ENCODE results near the gene C17orf113.

Gene C17orf113

GRCh38 chr17:42039794-42040763 is 10.3 kb downstream of the C17orf113 start:
- Histone ChIP-seq H3K27me3 (ENCODE audit: control insufficient read depth, insufficient read depth, low read length) (no peaks in the 10 kb centered on the region), H3K9ac (ENCODE audit: low read length) (no peak overlapping the region), H3K27ac (ENCODE audit: low read depth, low read length) (no peak overlapping the region), H3K9me3 (ENCODE audit: control insufficient read depth, insufficient read depth, low read depth, low read length) (no peaks in the 10 kb centered on the region), H3K36me3 (ENCODE audit: control insufficient read depth, insufficient read depth, low read length) (no peaks in the 10 kb centered on the region), H3K4me3 (ENCODE audit: low read depth, low read length) (no peak overlapping the region), H3K4me1 (ENCODE audit: control insufficient read depth, insufficient read depth, low read length) (peaks cover 18% of the 10 kb centered on the region)

- Histone ChIP-seq H3K9me3 (ENCODE audit: control insufficient read depth, insufficient read depth, low read depth, low read length) (no peaks in the 10 kb centered on the region), H3K27ac (ENCODE audit: low read depth, low read length) (no peak overlapping the region), H3K4me1 (ENCODE audit: control insufficient read depth, insufficient read depth, low read length) (peaks cover 18% of the 10 kb centered on the region), H3K9ac (ENCODE audit: low read length) (no peak overlapping the region), H3K4me3 (ENCODE audit: low read depth, low read length) (no peak overlapping the region), H3K36me3 (ENCODE audit: control insufficient read depth, insufficient read depth, low read length) (no peaks in the 10 kb centered on the region), H3K27me3 (ENCODE audit: control insufficient read depth, insufficient read depth, low read length) (no peaks in the 10 kb centered on the region)
These were observed 12.0 kb downstream of the C17orf113 start for GRCh38 chr17:42038221-42038973.

- H3K9ac ChIP-seq (ENCODE audit: low read length): no peak overlapping the region
These were observed 16.3 kb downstream of the C17orf113 start for GRCh38 chr17:42034059-42034458.

GRCh38 chr17:42031584-42031983 is 18.8 kb downstream of the C17orf113 start:
- H3K9ac ChIP-seq (ENCODE audit: low read length): no peak overlapping the region
- no peaks in the 10 kb centered on the region for H3K36me3 ChIP-seq (ENCODE audit: control insufficient read depth, insufficient read depth, low read length)
- H3K27ac ChIP-seq (ENCODE audit: low read depth, low read length): no peak overlapping the region
- H3K4me1 ChIP-seq (ENCODE audit: control insufficient read depth, insufficient read depth, low read length): peaks cover 20% of the 10 kb centered on the region
- no peaks in the 10 kb centered on the region for H3K27me3 ChIP-seq (ENCODE audit: control insufficient read depth, insufficient read depth, low read length)
- no peak overlapping the region for H3K4me3 ChIP-seq (ENCODE audit: low read depth, low read length)
- no peaks in the 10 kb centered on the region for H3K9me3 ChIP-seq (ENCODE audit: control insufficient read depth, insufficient read depth, low read depth, low read length)

More at GRCh38 chr17:42034059-42034458, 16.3 kb downstream of the C17orf113 start:
- Histone ChIP-seq H3K4me3 (ENCODE audit: low read depth, low read length) (no peak overlapping the region), H3K27ac (ENCODE audit: low read depth, low read length) (no peak overlapping the region), H3K36me3 (ENCODE audit: control insufficient read depth, insufficient read depth, low read length) (no peaks in the 10 kb centered on the region), H3K4me1 (ENCODE audit: control insufficient read depth, insufficient read depth, low read length) (peaks cover 14% of the 10 kb centered on the region), H3K27me3 (ENCODE audit: control insufficient read depth, insufficient read depth, low read length) (no peaks in the 10 kb centered on the region), H3K9me3 (ENCODE audit: control insufficient read depth, insufficient read depth, low read depth, low read length) (no peaks in the 10 kb centered on the region)

GRCh38 chr17:42028791-42029127 is 21.6 kb downstream of the C17orf113 start:
- H3K9me3 ChIP-seq (ENCODE audit: control insufficient read depth, insufficient read depth, low read depth, low read length): no peaks in the 10 kb centered on the region
- H3K9ac ChIP-seq (ENCODE audit: low read length): no peak overlapping the region
- H3K4me1 ChIP-seq (ENCODE audit: control insufficient read depth, insufficient read depth, low read length): peaks cover 26% of the 10 kb centered on the region
- no peaks in the 10 kb centered on the region for H3K27me3 ChIP-seq (ENCODE audit: control insufficient read depth, insufficient read depth, low read length)
- H3K4me3 ChIP-seq (ENCODE audit: low read depth, low read length): no peak overlapping the region
- peaks cover 10% of the 10 kb centered on the region for H3K36me3 ChIP-seq (ENCODE audit: control insufficient read depth, insufficient read depth, low read length)
- H3K27ac ChIP-seq (ENCODE audit: low read depth, low read length): no peak overlapping the region

GRCh38 chr17:42027961-42028790 is 22.2 kb downstream of the C17orf113 start:
- Histone ChIP-seq H3K27ac (ENCODE audit: low read depth, low read length) (no peak overlapping the region), H3K4me1 (ENCODE audit: control insufficient read depth, insufficient read depth, low read length) (peaks cover 26% of the 10 kb centered on the region), H3K9ac (ENCODE audit: low read length) (peak overlapping the region; percentile 18), H3K4me3 (ENCODE audit: low read depth, low read length) (peak overlapping the region; percentile 17; the same call in 1 of the 2 replicates), H3K36me3 (ENCODE audit: control insufficient read depth, insufficient read depth, low read length) (peaks cover 16% of the 10 kb centered on the region), H3K27me3 (ENCODE audit: control insufficient read depth, insufficient read depth, low read length) (no peaks in the 10 kb centered on the region), H3K9me3 (ENCODE audit: control insufficient read depth, insufficient read depth, low read depth, low read length) (no peaks in the 10 kb centered on the region)

GRCh38 chr17:42027590-42027889 is 22.9 kb downstream of the C17orf113 start:
- Histone ChIP-seq H3K27ac (ENCODE audit: low read depth, low read length) (no peak overlapping the region), H3K9ac (ENCODE audit: low read length) (peak overlapping the region; percentile 18), H3K27me3 (ENCODE audit: control insufficient read depth, insufficient read depth, low read length) (no peaks in the 10 kb centered on the region), H3K9me3 (ENCODE audit: control insufficient read depth, insufficient read depth, low read depth, low read length) (no peaks in the 10 kb centered on the region), H3K36me3 (ENCODE audit: control insufficient read depth, insufficient read depth, low read length) (peaks cover 22% of the 10 kb centered on the region), H3K4me1 (ENCODE audit: control insufficient read depth, insufficient read depth, low read length) (peaks cover 26% of the 10 kb centered on the region), H3K4me3 (ENCODE audit: low read depth, low read length) (no peak overlapping the region)

- Histone ChIP-seq H3K9me3 (ENCODE audit: control insufficient read depth, insufficient read depth, low read depth, low read length) (no peaks in the 10 kb centered on the region), H3K9ac (ENCODE audit: low read length) (no peak overlapping the region), H3K4me3 (ENCODE audit: low read depth, low read length) (no peak overlapping the region), H3K36me3 (ENCODE audit: control insufficient read depth, insufficient read depth, low read length) (peaks cover 27% of the 10 kb centered on the region), H3K27ac (ENCODE audit: low read depth, low read length) (no peak overlapping the region), H3K4me1 (ENCODE audit: control insufficient read depth, insufficient read depth, low read length) (peaks cover 26% of the 10 kb centered on the region), H3K27me3 (ENCODE audit: control insufficient read depth, insufficient read depth, low read length) (no peaks in the 10 kb centered on the region)
These were observed 23.4 kb downstream of the C17orf113 start for GRCh38 chr17:42026857-42027589.

- Histone ChIP-seq H3K9me3 (ENCODE audit: control insufficient read depth, insufficient read depth, low read depth, low read length) (no peaks in the 10 kb centered on the region), H3K4me3 (ENCODE audit: low read depth, low read length) (no peak overlapping the region), H3K27me3 (ENCODE audit: control insufficient read depth, insufficient read depth, low read length) (no peaks in the 10 kb centered on the region), H3K27ac (ENCODE audit: low read depth, low read length) (no peak overlapping the region), H3K4me1 (ENCODE audit: control insufficient read depth, insufficient read depth, low read length) (peaks cover 26% of the 10 kb centered on the region), H3K36me3 (ENCODE audit: control insufficient read depth, insufficient read depth, low read length) (peaks cover 33% of the 10 kb centered on the region), H3K9ac (ENCODE audit: low read length) (no peak overlapping the region)
These were observed 24.5 kb downstream of the C17orf113 start for GRCh38 chr17:42025936-42026335.

- H3K27ac ChIP-seq (ENCODE audit: low read depth, low read length): no peak overlapping the region
- H3K9ac ChIP-seq (ENCODE audit: low read length): no peak overlapping the region
These were observed 25.2 kb downstream of the C17orf113 start for GRCh38 chr17:42025191-42025579.

More at GRCh38 chr17:42025191-42025579, 25.2 kb downstream of the C17orf113 start:
- Histone ChIP-seq H3K4me3 (ENCODE audit: low read depth, low read length) (no peak overlapping the region), H3K9me3 (ENCODE audit: control insufficient read depth, insufficient read depth, low read depth, low read length) (no peaks in the 10 kb centered on the region), H3K27me3 (ENCODE audit: control insufficient read depth, insufficient read depth, low read length) (no peaks in the 10 kb centered on the region), H3K36me3 (ENCODE audit: control insufficient read depth, insufficient read depth, low read length) (peaks cover 33% of the 10 kb centered on the region), H3K4me1 (ENCODE audit: control insufficient read depth, insufficient read depth, low read length) (peaks cover 26% of the 10 kb centered on the region)

All from HUES6 (cell line).